Endothelial cell of umbilical vein (primary cell): Measurements from ENCODE around the gene ARHGEF16. TPM values are rescaled to one million over a fixed set of nuclear protein-coding genes. Genes with fewer than 3 reads are reported as not detected.

Experiments used
- BruUV-seq: library from RNA; stranded (reverse); fragments of 400-500 nt; replicated peaks from 2 replicates; lab custom pipeline; 2021; lab: Mats Ljungman, UMichigan
- CTCF ChIA-PET: fragments of 300-600, 350-600 bp; sonication (Branson Sonifier 250); formaldehyde crosslinking; loops from one replicate; lab custom pipeline; 2021; ENCODE audit warnings: antibody characterized with exemption, inconsistent platforms; lab: Charles Lee
- POLR2A ChIA-PET: fragments of 300-600, 350-600 bp; sonication (Branson Sonifier 250); formaldehyde crosslinking; loops from one replicate; lab custom pipeline; 2021; ENCODE audit warnings: antibody characterized with exemption, inconsistent platforms; lab: Charles Lee
- DNase-seq: peaks from one replicate; pipeline ENCODE4 v3.0.0-alpha.2; 2011; ENCODE audit warnings: low read depth, low spot score
- FAIRE-seq: peaks from 2 replicates; lab custom pipeline; 2011; peaks lifted over from hg19 to GRCh38; lab: Jason Lieb, UNC
- H2AFZ ChIP-seq: 2 replicates; pipeline ENCODE4 v1.6.0; 2012; ENCODE audit warnings: low read depth, low read length, control low read depth, inconsistent platforms
- H3K27ac ChIP-seq: 2 replicates; pipeline ENCODE4 v1.5.1; 2011; ENCODE audit warnings: low read depth, mild to moderate bottlenecking, control low read depth, low read length, moderate library complexity; ENCODE audit not compliant: insufficient read depth
- H3K27me3 ChIP-seq, 2 experiments: 2 replicates each; pipeline versions ENCODE4 v1.6.0 to v1.6.1; 2011; ENCODE audit warnings: low read length in 2 of 2, mixed read lengths in 1 of 2; ENCODE audit not compliant: control insufficient read depth in 2 of 2, insufficient read depth in 2 of 2
- H3K36me3 ChIP-seq, 2 experiments: 2 replicates in 1 of 2; 3 replicates in 1 of 2; pipeline ENCODE4 v1.5.1; 2011; ENCODE audit warnings: low read length in 2 of 2, mild to moderate bottlenecking in 1 of 2, moderate library complexity in 1 of 2; ENCODE audit not compliant: control insufficient read depth in 2 of 2, insufficient read depth in 2 of 2; ENCODE audit errors: extremely low read depth in 1 of 2
- H3K4me1 ChIP-seq: 3 replicates; pipeline ENCODE4 v1.5.1; 2011; ENCODE audit warnings: mild to moderate bottlenecking, low read length; ENCODE audit not compliant: control insufficient read depth, insufficient read depth; ENCODE audit errors: extremely low read depth
- H3K4me2 ChIP-seq: 2 replicates; pipeline ENCODE4 v1.6.1; 2011; ENCODE audit warnings: low read length, control low read depth, mixed read lengths; ENCODE audit not compliant: insufficient read depth
- H3K4me3 ChIP-seq, 3 experiments: fragments of 200-600 bp in 1 of 3; sonication (generic), shearing (Covaris generic) in 1 of 3; replicated peaks in 1 of 3; 2 replicates each; pipeline ENCODE4 v1.5.1; 2011 to 2016; ENCODE audit warnings: control low read depth in 3 of 3, low read length in 3 of 3, mild to moderate bottlenecking in 2 of 3, inconsistent platforms in 1 of 3, low read depth in 1 of 3, moderate library complexity in 1 of 3; ENCODE audit not compliant: insufficient read depth in 1 of 3
- H3K79me2 ChIP-seq: 2 replicates; pipeline ENCODE4 v1.6.0; 2012; ENCODE audit warnings: low read length, inconsistent platforms; ENCODE audit not compliant: control insufficient read depth, insufficient read depth
- H3K9ac ChIP-seq: replicated peaks from 2 replicates; pipeline ENCODE3; 2011; ENCODE audit warnings: low read length, control low read depth; ENCODE audit not compliant: insufficient read depth; ENCODE audit errors: extremely low read depth
- H3K9me1 ChIP-seq: replicated peaks from 3 replicates; pipeline ENCODE4 v1.6.0; 2011; ENCODE audit warnings: mild to moderate bottlenecking, low read length; ENCODE audit not compliant: control insufficient read depth, insufficient read depth; ENCODE audit errors: extremely low read depth
- H3K9me3 ChIP-seq: replicated peaks from 2 replicates; pipeline ENCODE4 v1.5.1; 2012; ENCODE audit warnings: low read length, inconsistent platforms; ENCODE audit not compliant: control insufficient read depth, insufficient read depth
- H4K20me1 ChIP-seq: replicated peaks from 2 replicates; pipeline ENCODE3; 2011; ENCODE audit warnings: mild to moderate bottlenecking, low read length; ENCODE audit not compliant: control insufficient read depth, insufficient read depth; ENCODE audit errors: extremely low read depth
- EZH2 ChIP-seq: IDR thresholded peaks from 2 replicates; pipeline ENCODE4 v1.6.1; 2012; ENCODE audit warnings: borderline replicate concordance, low read depth, mild to moderate bottlenecking, moderate library complexity, low read length, inconsistent platforms; ENCODE audit not compliant: severe bottlenecking
- FOS ChIP-seq: IDR thresholded peaks from 2 replicates; pipeline ENCODE4 v1.6.1; 2011; ENCODE audit warnings: mild to moderate bottlenecking, low read length, moderate library complexity, borderline replicate concordance; ENCODE audit not compliant: insufficient read depth
- GATA2 ChIP-seq: IDR thresholded peaks from 2 replicates; pipeline ENCODE4 v1.7.0; 2011; ENCODE audit warnings: low read depth, mild to moderate bottlenecking, moderate library complexity, mixed read lengths, low read length; ENCODE audit not compliant: insufficient read length, insufficient read depth
- JUN ChIP-seq: IDR thresholded peaks from 2 replicates; pipeline ENCODE4 v1.6.1; 2011; ENCODE audit warnings: borderline replicate concordance, low read depth; ENCODE audit not compliant: insufficient read length, insufficient read depth
- MYC ChIP-seq: IDR thresholded peaks from one replicate; pipeline ENCODE4 v1.6.1; 2011; ENCODE audit warnings: mild to moderate bottlenecking, low read depth, low read length
- POLR2A ChIP-seq: IDR thresholded peaks from 2 replicates; pipeline ENCODE4 v1.6.1; 2012; ENCODE audit warnings: low read depth, mild to moderate bottlenecking, control low read depth, low read length
- POLR2AphosphoS5 ChIP-seq: IDR thresholded peaks from 2 replicates; pipeline ENCODE4 v1.6.1; 2012; ENCODE audit warnings: low read depth, mild to moderate bottlenecking, control low read depth, low read length, moderate library complexity; ENCODE audit not compliant: insufficient read depth
- dilution Hi-C: fragments of 300-500 bp; cut with MboI; formaldehyde crosslinking; loops from one replicate; pipeline ENCODE4 v1.15.0; 2019; ENCODE audit warnings: low sequenced_read_pairs; ENCODE audit not compliant: extremely low pct_ligation_motif_present
- intact Hi-C: fragments of 100-400 bp; cut with micrococcal nuclease; formaldehyde crosslinking; loops from one replicate; pipeline ENCODE4 v1.10.0; 2022
- polyA plus RNA-seq, 4 experiments: library from polyadenylated mRNA; depleted of rRNA in 3 of 4; stranded (reverse) in 3 of 4; unstranded in 1 of 4; fragments of >200 nt; gene quantifications; 2 replicates each; pipeline versions ENCODE4 v1.2.1 to v1.2.3, GENCODE V29; 2011 to 2012; ENCODE audit warnings: missing spikeins in 1 of 4
- total RNA-seq: library from RNA; stranded (reverse); gene quantifications from 2 replicates; pipeline ENCODE4 v1.2.3, GENCODE V29; 2021
- TF ChIP-seq, protein P1 (sequence below), 2 donors: IDR thresholded peaks; 1 replicate in 1 of 2; 2 replicates in 1 of 2; pipeline ENCODE4 v1.5.1; 2011; ENCODE audit warnings: low read length in 2 of 2, mild to moderate bottlenecking in 2 of 2, moderate library complexity in 2 of 2, control low read depth in 1 of 2, inconsistent platforms in 1 of 2, low read depth in 1 of 2; ENCODE audit not compliant: insufficient read depth in 1 of 2; ENCODE audit errors: extremely low read depth in 1 of 2
- TF ChIP-seq, protein P2 (sequence below): IDR thresholded peaks from 2 replicates; pipeline ENCODE4 v1.6.1; 2011; ENCODE audit not compliant: insufficient read depth, insufficient read length

ARHGEF16 gene
- total and polyA plus RNA-seq, 2 donors (not counting 3 experiments of a cell fraction or from before 2014, with no cell fraction given): 0.52 to 1.3 TPM

DNA sequence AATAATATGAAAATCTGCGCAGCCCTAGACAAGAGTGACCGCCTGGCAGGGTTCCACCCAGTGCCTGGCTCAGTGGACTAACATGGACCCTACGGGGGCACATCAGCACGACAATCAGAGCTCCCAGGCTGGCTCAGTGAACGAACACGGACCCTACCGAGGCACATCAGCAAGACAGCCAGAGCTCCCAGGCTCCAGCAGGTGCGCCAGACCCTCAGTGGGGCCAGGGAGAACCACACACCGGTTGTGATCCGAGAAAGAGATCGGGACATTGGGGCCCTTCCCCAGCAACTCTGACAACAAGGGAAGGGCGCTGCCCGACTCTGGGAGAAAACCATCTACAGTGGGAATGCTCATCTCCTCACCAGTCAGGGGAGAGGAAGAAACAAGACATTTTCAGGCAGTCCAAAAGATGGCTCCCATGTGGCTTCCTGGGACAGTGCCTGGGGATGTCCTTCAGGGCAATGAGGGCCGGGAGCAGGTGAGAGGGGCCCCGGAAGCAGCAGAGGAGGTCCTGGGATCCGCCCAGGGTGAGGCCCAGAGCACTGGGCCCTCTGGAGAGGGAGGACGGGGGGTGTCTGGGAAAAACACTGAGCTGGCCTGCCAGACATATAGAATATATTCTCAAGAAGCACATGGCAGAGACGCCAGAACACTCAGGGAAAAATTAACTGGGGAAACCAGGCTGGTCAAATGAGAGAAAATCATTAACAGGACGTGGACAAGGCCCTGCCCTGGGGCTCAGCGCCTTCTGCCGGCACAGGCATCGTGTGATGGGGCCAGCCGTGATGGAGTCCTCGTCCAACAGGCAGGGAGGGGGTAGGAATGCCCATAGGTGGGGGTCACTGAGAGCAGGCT lies 4.8 kb downstream of the ARHGEF16 start:
- dilution Hi-C loops (no loop called here), intact Hi-C loops (no loop called here)
- no peak overlapping the region for H3K4me2 ChIP-seq
- no peaks in the 10 kb centered on the region for H4K20me1 ChIP-seq
- no peaks in the 10 kb centered on the region for H3K27me3 ChIP-seq
- no TSS peak for BruUV-seq
- no peak overlapping the region for H3K9ac ChIP-seq
- FAIRE-seq (no peak), DNase-seq (no peak)
- no peaks in the 10 kb centered on the region for H3K9me1 ChIP-seq
- no peaks in the 10 kb centered on the region for H3K79me2 ChIP-seq
- H3K9me3 ChIP-seq: no peaks in the 10 kb centered on the region
- H3K36me3 ChIP-seq: no peaks in the 10 kb centered on the region
- no peak overlapping the region for H3K4me3 ChIP-seq
- H2AFZ ChIP-seq: no peak overlapping the region
- TF ChIP-seq FOS: no peak
- TF ChIP-seq EZH2: no peak
- H3K4me1 ChIP-seq: no peaks in the 10 kb centered on the region
- ChIA-PET POLR2A (no interaction called here), CTCF (interaction anchor here (1.3 to 1.9 kb wide), 4 partner anchors 13 to 268 kb away, joined by 3 to 8 read pairs (median 3); no protein-coding TSS in a partner anchor)
- no peak overlapping the region for H3K27ac ChIP-seq

DNA sequence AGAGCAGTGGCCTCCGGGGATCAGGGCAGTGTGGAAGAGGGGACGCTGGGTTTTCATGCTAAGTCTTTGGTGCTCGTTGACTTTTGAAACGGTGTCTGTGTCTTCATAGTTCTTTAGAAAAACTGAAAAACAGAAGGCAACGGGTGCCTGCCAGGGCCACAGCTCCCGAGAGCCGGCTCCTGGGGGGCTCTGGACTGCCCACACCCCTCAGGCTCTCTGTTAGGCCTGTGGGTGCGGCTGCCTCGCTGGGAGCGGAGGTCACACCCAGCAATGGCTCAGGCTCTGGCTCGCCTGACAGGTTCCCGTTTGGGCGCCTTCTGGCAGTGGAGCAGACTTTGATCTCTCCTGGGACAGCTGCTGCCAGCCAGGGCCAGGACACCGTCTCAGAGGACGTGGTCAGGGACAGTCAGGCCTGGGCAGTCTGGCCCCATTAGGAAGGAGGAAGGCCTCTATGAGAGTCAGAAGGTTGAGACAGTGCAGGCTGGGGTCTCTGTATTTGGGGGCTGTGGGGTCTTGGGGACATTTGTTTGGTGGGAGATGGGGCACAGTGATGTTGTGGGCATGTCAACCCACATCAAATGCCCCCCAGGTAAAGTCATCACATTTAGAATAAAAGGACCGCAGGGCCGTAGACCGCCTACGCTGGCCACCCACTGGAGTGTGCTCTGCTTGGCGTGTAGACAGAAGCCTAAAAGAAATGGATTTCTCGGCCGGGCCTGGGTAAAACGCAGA lies 5.6 kb downstream of the ARHGEF16 start:
- no peak overlapping the region for H2AFZ ChIP-seq
- TF ChIP-seq JUN (no peak), MYC (no peak), GATA2 (no peak), POLR2AphosphoS5 (no peak), POLR2A (no peak), EZH2 (no peak), FOS (no peak)
- TF ChIP-seq, protein P1, sequence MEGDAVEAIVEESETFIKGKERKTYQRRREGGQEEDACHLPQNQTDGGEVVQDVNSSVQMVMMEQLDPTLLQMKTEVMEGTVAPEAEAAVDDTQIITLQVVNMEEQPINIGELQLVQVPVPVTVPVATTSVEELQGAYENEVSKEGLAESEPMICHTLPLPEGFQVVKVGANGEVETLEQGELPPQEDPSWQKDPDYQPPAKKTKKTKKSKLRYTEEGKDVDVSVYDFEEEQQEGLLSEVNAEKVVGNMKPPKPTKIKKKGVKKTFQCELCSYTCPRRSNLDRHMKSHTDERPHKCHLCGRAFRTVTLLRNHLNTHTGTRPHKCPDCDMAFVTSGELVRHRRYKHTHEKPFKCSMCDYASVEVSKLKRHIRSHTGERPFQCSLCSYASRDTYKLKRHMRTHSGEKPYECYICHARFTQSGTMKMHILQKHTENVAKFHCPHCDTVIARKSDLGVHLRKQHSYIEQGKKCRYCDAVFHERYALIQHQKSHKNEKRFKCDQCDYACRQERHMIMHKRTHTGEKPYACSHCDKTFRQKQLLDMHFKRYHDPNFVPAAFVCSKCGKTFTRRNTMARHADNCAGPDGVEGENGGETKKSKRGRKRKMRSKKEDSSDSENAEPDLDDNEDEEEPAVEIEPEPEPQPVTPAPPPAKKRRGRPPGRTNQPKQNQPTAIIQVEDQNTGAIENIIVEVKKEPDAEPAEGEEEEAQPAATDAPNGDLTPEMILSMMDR (IDR thresholded peaks at IDR 0.05; ENCODE audit: extremely low read depth in 1 of 2, insufficient read depth in 1 of 2, low read depth in 1 of 2, low read length in 2 of 2): no peak
- TF ChIP-seq, protein P2, sequence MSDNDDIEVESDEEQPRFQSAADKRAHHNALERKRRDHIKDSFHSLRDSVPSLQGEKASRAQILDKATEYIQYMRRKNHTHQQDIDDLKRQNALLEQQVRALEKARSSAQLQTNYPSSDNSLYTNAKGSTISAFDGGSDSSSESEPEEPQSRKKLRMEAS: no peak
- dilution Hi-C loops (no loop called here), intact Hi-C loops (no loop called here)
- no peaks in the 10 kb centered on the region for H4K20me1 ChIP-seq
- H3K27ac ChIP-seq: no peak overlapping the region
- ChIA-PET POLR2A (no interaction called here), CTCF (interaction anchor here (1.3 to 1.9 kb wide), 4 partner anchors 12 to 267 kb away, joined by 3 to 8 read pairs (median 3); no protein-coding TSS in a partner anchor)
- no TSS peak for BruUV-seq
- H3K36me3 ChIP-seq: no peaks in the 10 kb centered on the region
- H3K4me1 ChIP-seq: no peaks in the 10 kb centered on the region
- no peak overlapping the region for H3K4me2 ChIP-seq
- H3K9me3 ChIP-seq: no peaks in the 10 kb centered on the region
- H3K9ac ChIP-seq: no peak overlapping the region
- DNase-seq: no peak
- no peaks in the 10 kb centered on the region for H3K27me3 ChIP-seq
- no peaks in the 10 kb centered on the region for H3K79me2 ChIP-seq
- no peak for FAIRE-seq
- H3K4me3 ChIP-seq: no peak overlapping the region
- no peaks in the 10 kb centered on the region for H3K9me1 ChIP-seq
